KMS-11 (cell line): ENCODE results near the gene TRIM36.

Experiments
- H2AFZ ChIP-seq: fragments of 200-600 bp; sonication (generic); 2 replicates; pipeline ENCODE4 v1.6.1; 2016; ENCODE audit warnings: antibody characterized with exemption, mixed run types, low read depth
- H3K27ac ChIP-seq: fragments of 200-600 bp; sonication (generic); 2 replicates; pipeline ENCODE4 v1.6.1; 2016; ENCODE audit warnings: mild to moderate bottlenecking, mixed run types
- H3K27me3 ChIP-seq: fragments of 200-600 bp; sonication (generic); 2 replicates; pipeline ENCODE4 v1.6.1; 2017; ENCODE audit warnings: mild to moderate bottlenecking, low read depth, mixed run types, moderate library complexity; ENCODE audit not compliant: insufficient read depth
- H3K36me3 ChIP-seq: fragments of 200-600 bp; sonication (generic); 2 replicates; pipeline ENCODE4 v1.6.1; 2017; ENCODE audit warnings: mild to moderate bottlenecking, mixed run types; ENCODE audit not compliant: insufficient read depth
- H3K4me1 ChIP-seq: fragments of 200-600 bp; sonication (generic); 2 replicates; pipeline ENCODE4 v1.6.1; 2016; ENCODE audit warnings: mild to moderate bottlenecking, low read depth, mixed run types; ENCODE audit not compliant: poor library complexity, severe bottlenecking
- H3K4me2 ChIP-seq: fragments of 200-600 bp; sonication (generic); 2 replicates; pipeline ENCODE4 v1.7.0; 2016; ENCODE audit warnings: mild to moderate bottlenecking, mixed run types
- H3K4me3 ChIP-seq: fragments of 200-600 bp; sonication (generic); IDR thresholded peaks from 2 replicates; pipeline ENCODE4 v1.6.1; 2017; ENCODE audit warnings: low read depth, low read length, mixed read lengths; ENCODE audit not compliant: insufficient read depth
- H3K79me2 ChIP-seq: fragments of 200-600 bp; sonication (generic); 2 replicates; pipeline ENCODE4 v1.6.1; 2016; ENCODE audit warnings: low read depth, mixed run types; ENCODE audit not compliant: insufficient read depth
- H3K9ac ChIP-seq: fragments of 200-600 bp; sonication (generic); 2 replicates; pipeline ENCODE4 v1.6.1; 2016; ENCODE audit warnings: mild to moderate bottlenecking, mixed run types
- H4K20me1 ChIP-seq: fragments of 200-600 bp; sonication (generic); 2 replicates; pipeline ENCODE4 v1.6.1; 2016; ENCODE audit warnings: mild to moderate bottlenecking, mixed run types; ENCODE audit not compliant: insufficient read depth
- CTCF ChIP-seq: fragments of 200-600 bp; sonication (generic); conservative IDR thresholded peaks from 2 replicates; pipeline ENCODE4 v1.6.1; 2017; ENCODE audit warnings: low read depth, mild to moderate bottlenecking, antibody characterized with exemption, low read length, moderate library complexity, mixed read lengths

Gene TRIM36, protein sequence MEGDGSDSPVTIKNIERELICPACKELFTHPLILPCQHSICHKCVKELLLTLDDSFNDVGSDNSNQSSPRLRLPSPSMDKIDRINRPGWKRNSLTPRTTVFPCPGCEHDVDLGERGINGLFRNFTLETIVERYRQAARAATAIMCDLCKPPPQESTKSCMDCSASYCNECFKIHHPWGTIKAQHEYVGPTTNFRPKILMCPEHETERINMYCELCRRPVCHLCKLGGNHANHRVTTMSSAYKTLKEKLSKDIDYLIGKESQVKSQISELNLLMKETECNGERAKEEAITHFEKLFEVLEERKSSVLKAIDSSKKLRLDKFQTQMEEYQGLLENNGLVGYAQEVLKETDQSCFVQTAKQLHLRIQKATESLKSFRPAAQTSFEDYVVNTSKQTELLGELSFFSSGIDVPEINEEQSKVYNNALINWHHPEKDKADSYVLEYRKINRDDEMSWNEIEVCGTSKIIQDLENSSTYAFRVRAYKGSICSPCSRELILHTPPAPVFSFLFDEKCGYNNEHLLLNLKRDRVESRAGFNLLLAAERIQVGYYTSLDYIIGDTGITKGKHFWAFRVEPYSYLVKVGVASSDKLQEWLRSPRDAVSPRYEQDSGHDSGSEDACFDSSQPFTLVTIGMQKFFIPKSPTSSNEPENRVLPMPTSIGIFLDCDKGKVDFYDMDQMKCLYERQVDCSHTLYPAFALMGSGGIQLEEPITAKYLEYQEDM

DNA sequence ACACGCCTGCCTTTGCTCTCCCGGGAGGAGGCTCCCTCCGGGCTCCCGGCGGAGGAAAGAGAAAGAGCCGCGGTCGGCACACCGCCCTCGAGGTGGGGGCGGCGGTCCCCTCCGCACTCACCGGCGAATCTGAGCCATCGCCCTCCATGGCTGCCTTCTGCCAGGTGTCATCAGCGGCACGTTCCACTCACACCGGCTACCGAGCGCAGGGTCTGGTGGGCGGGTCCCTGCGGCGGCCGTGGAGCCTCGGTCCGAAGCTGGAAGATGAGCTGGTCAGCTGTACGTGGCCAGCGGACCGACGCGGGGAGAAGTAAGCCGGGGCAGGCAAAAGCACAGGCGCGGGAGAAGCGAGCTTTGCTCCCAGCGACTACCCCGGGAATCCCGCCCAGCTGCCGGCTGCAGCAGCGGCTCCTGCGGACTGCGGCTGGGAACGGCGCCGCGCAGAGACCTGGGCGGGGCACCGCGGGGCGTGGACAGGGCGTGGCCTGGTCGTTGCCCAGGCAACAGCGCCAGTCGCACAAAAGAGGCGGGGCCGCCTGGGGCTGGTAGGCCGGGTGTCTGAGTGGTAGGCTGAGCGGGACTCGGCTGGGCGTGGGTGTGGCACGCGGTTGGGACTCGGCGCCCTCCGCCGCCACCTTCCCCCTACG lies at the start of gene TRIM36:
Gene TRIM36 (minus strand): TSS at position 422 of the 647 bp plus-strand sequence. CDS start 274 bp downstream, at position 148.
- TF ChIP-seq CTCF, result no peak
- Histone ChIP-seq H4K20me1 (no peaks in the 10 kb centered on the region), H2AFZ (peak within 1 kb of the TSS; percentile 96), H3K4me2 (peak within 1 kb of the TSS; percentile 75), H3K27me3 (no peaks in the 10 kb centered on the region), H3K36me3 (no peaks in the 10 kb centered on the region), H3K9ac (peak within 1 kb of the TSS; percentile 82), H3K79me2 (peaks cover 9% of the 10 kb centered on the region; the same call in 1 of the 2 replicates), H3K27ac (peak within 1 kb of the TSS; percentile 70), H3K4me3 (no peak within 1 kb of the TSS), H3K4me1 (peaks cover 19% of the 10 kb centered on the region)

DNA sequence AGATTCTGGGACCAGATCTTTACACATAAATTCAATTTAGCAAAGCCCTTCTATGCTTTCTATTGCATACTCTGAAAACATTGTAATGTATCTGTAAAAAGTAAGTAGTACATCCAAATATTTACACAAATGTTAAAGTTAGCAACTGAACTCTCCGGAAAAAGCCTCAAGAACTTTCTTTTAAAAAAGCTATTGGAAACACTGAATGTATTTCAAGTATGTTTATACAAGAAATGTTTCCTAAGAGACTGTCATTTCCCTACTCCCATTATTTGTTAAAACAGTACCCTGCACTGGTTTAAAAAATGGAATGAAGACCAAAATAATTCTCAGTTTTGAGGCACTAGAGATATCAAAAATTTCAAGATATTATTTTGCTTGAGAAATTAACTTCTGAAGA lies 44.8 kb upstream of the TRIM36 start:
- no peaks in the 10 kb centered on the region for H4K20me1 ChIP-seq
- H2AFZ ChIP-seq, result no peak overlapping the region
- H3K36me3 ChIP-seq, result no peaks in the 10 kb centered on the region
- no peak overlapping the region for H3K9ac ChIP-seq
- no peak for TF ChIP-seq CTCF
- H3K27me3 ChIP-seq, result no peaks in the 10 kb centered on the region
- H3K79me2 ChIP-seq, result no peaks in the 10 kb centered on the region
- H3K4me2 ChIP-seq, result no peak overlapping the region
- H3K4me3 ChIP-seq, result no peak overlapping the region
- peaks cover 36% of the 10 kb centered on the region for H3K4me1 ChIP-seq
- H3K27ac ChIP-seq, result no peak overlapping the region

DNA sequence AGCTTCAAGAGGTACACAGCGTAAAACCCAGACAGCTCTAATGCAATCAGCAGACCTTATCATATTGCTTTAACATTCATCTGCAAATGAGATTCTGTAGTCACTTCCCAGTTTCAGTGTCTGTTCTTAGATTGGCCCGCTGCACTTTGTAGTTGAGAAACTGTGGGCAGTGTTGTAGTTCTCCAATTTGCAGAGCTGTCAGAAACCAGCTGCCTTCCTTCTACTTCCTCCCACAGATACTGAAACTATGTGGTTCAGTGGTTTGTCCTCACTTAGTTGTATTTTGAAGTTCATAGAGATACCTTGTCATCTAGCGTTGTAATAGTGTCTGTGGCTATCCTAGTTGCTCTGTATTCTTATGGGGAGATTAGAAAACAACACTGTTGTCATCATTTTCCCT lies 39.6 kb upstream of the TRIM36 start:
- no peaks in the 10 kb centered on the region for H3K27me3 ChIP-seq
- no peak for TF ChIP-seq CTCF
- 0 out of 2 replicates have a peak overlapping the region, but pooled peaks have one; percentile 5 for H3K9ac ChIP-seq
- H3K4me3 ChIP-seq, result no peak overlapping the region
- no peak overlapping the region for H2AFZ ChIP-seq
- H3K4me2 ChIP-seq, result peak overlapping the region; percentile 90
- H3K79me2 ChIP-seq, result no peaks in the 10 kb centered on the region
- H3K27ac ChIP-seq, result peak overlapping the region; percentile 68
- no peaks in the 10 kb centered on the region for H3K36me3 ChIP-seq
- H4K20me1 ChIP-seq, result no peaks in the 10 kb centered on the region
- peaks cover 51% of the 10 kb centered on the region for H3K4me1 ChIP-seq

DNA sequence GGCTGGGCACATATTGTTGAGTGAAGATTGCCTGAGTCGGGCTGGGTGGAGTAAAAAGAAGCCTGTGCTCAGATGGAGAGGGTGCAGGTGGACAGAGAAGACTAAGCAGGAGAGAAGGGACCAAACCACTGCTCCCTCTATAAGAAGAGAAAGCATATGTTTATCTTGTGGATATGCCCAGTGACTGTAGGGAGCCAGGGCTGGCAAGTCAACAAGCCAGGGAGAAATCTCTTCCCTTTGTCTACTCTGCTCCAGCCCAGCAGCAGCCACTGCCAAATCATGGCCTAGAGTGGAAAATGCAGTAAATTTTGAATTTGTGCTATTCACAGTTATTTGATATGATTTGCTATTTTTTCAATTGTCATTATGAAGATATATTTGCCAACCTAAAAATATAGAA lies 33.2 kb upstream of the TRIM36 start:
- Histone ChIP-seq H4K20me1 (no peaks in the 10 kb centered on the region), H3K79me2 (no peaks in the 10 kb centered on the region), H3K9ac (no peak overlapping the region), H3K36me3 (no peaks in the 10 kb centered on the region), H3K4me2 (no peak overlapping the region), H3K27ac (no peak overlapping the region), H3K4me1 (peaks cover 4% of the 10 kb centered on the region), H3K27me3 (no peaks in the 10 kb centered on the region), H3K4me3 (no peak overlapping the region), H2AFZ (no peak overlapping the region)
- no peak for TF ChIP-seq CTCF
